Vagina (tissue), 2 donors: ENCODE data around the gene WIPF3.

Experiments used
- POLR2A ChIP-seq, 2 donors: fragments of 450-650 bp; IDR thresholded peaks; one replicate each; pipeline ENCODE4 v1.6.1; 2017; ENCODE audit warnings: antibody characterized with exemption in 2 of 2, mild to moderate bottlenecking in 2 of 2, moderate library complexity in 2 of 2
- POLR2AphosphoS5 ChIP-seq, 2 donors: sonication (generic); formaldehyde crosslinking; IDR thresholded peaks; one replicate each; pipeline ENCODE4 v1.9.0; 2017; ENCODE audit warnings: antibody characterized with exemption in 2 of 2, mild to moderate bottlenecking in 2 of 2, low read depth in 1 of 2; ENCODE audit not compliant: insufficient read depth in 1 of 2
- TF ChIP-seq, protein P1 (sequence below), 3 experiments: fragments of 450-650 bp in 2 of 3; fragments of 200-600 bp in 1 of 3; sonication (generic) in 1 of 3; IDR thresholded peaks; one replicate each; pipeline ENCODE4 v1.5.1; 2017 to 2019; ENCODE audit warnings: antibody characterized with exemption in 3 of 3, mild to moderate bottlenecking in 2 of 3, moderate library complexity in 2 of 3

DNA sequence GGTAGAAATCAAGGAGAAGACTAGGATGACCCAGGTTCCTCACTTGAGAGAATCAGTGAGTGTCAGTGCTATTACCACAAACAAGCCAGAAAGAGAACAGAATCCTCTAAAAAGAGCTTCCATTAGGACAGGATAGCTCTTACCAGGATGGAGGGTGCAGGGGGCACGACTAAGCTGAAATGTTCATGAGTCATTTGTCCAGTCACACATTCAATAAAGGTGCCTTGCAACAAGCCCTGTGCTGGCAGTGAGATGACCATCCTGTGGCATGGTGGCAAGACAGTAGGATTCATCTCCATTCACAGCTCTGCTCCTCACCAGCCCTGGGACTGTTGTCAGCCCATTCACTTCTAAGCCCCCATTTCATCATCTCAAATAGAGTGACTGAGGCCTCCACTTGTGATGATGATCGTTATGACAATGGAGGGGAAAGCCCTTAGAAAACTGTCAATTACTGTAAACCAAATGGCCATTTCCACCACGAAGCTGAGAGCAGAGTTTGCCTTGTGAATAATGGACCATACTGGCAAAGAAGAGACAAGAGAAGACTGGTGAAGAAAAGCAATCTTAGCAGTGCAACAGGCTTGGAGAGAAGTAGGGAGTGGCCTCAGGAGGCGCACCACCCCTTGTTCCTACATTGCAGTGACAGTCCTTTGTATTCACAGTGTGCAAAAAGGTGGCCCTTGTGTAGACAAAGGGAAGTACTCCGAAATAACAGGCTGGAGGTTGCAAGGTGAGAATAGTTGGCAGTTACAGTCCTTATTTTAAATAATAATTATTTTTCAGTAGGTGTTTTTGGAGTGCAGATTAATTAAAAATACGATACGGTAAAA lies 9.0 kb upstream of the WIPF3 start:
- TF ChIP-seq, protein P1, sequence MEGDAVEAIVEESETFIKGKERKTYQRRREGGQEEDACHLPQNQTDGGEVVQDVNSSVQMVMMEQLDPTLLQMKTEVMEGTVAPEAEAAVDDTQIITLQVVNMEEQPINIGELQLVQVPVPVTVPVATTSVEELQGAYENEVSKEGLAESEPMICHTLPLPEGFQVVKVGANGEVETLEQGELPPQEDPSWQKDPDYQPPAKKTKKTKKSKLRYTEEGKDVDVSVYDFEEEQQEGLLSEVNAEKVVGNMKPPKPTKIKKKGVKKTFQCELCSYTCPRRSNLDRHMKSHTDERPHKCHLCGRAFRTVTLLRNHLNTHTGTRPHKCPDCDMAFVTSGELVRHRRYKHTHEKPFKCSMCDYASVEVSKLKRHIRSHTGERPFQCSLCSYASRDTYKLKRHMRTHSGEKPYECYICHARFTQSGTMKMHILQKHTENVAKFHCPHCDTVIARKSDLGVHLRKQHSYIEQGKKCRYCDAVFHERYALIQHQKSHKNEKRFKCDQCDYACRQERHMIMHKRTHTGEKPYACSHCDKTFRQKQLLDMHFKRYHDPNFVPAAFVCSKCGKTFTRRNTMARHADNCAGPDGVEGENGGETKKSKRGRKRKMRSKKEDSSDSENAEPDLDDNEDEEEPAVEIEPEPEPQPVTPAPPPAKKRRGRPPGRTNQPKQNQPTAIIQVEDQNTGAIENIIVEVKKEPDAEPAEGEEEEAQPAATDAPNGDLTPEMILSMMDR (IDR thresholded peaks at IDR 0.05): no peak
- TF ChIP-seq POLR2A (IDR thresholded peaks at IDR 0.05) (no peak), POLR2AphosphoS5 (IDR thresholded peaks at IDR 0.05; ENCODE audit: insufficient read depth in 1 of 2, low read depth in 1 of 2) (no peak)
